Activated CD4-positive, alpha-beta T cell treated with anti-CD3 and anti-CD28 coated beads, Interleukin-2, Interleukin-6, amounts not matched to agents 100 ng/mL and 50 ng/mL, durations not matched to agents 16 hours and 8 hours (primary cell): Measurements from ENCODE around the gene FXYD1.
"Not testable (repeated sequence)": the region's sequence is repeated elsewhere in the genome, so short reads cannot be mapped to it uniquely, and the experiment has no call there.

Experiments used
- DNase-seq: peaks from one replicate; pipeline ENCODE4 v3.0.0-alpha.2; 2020

Gene FXYD1

GRCh38 chr19:35125749-35126623 lies 12.6 kb upstream of the FXYD1 start:
- no peak for DNase-seq

- DNase-seq = no peak
These were observed 12.0 kb upstream of the FXYD1 start for GRCh38 chr19:35126624-35126959.

- DNase-seq = no peak
These were observed 10.8 kb upstream of the FXYD1 start for GRCh38 chr19:35127871-35128270.

GRCh38 chr19:35128398-35129057 lies 10.1 kb upstream of the FXYD1 start:
- DNase-seq = no peak

GRCh38 chr19:35129724-35130274 lies 8.8 kb upstream of the FXYD1 start:
- DNase-seq = not testable (repeated sequence)

GRCh38 chr19:35130761-35131720 lies 7.6 kb upstream of the FXYD1 start:
- no peak for DNase-seq

GRCh38 chr19:35132254-35132653 lies 6.4 kb upstream of the FXYD1 start:
- no peak for DNase-seq

GRCh38 chr19:35133826-35134225 lies 4.8 kb upstream of the FXYD1 start:
- DNase-seq = no peak

GRCh38 chr19:35134601-35135242 lies 3.9 kb upstream of the FXYD1 start, which contains the start of gene LGI4:
Gene LGI4, minus strand, starts transcription at chr19:35135059. Its CDS starts 379 bp downstream, at chr19:35134680.
- DNase-seq = no peak

GRCh38 chr19:35135389-35135909 lies 3.2 kb upstream of the FXYD1 start:
- peak; percentile 72 for DNase-seq

- DNase-seq = no peak
These were observed 2.4 kb upstream of the FXYD1 start for GRCh38 chr19:35136231-35136630.

- DNase-seq = no peak
These were observed 1.5 kb upstream of the FXYD1 start for GRCh38 chr19:35136977-35137702.

GRCh38 chr19:35140207-35140961 lies 1.8 kb downstream of the FXYD1 start:
- no peak for DNase-seq

- peak; percentile 98 for DNase-seq
These were observed 2.6 kb downstream of the FXYD1 start for GRCh38 chr19:35140962-35141836.

- no peak for DNase-seq
These were observed 3.4 kb downstream of the FXYD1 start for GRCh38 chr19:35141837-35142605.

- DNase-seq = peak; percentile 85
These were observed 4.1 kb downstream of the FXYD1 start for GRCh38 chr19:35142606-35143230.

GRCh38 chr19:35143231-35143715 lies 4.6 kb downstream of the FXYD1 start, which contains the start of gene FXYD7:
Gene FXYD7, plus strand, starts transcription at chr19:35143255. Its CDS starts 79 bp downstream, at chr19:35143334.
- no peak for DNase-seq

GRCh38 chr19:35143818-35144217 lies 5.2 kb downstream of the FXYD1 start:
- no peak for DNase-seq
